ENCODE measurements around the gene CEP85. TPM values are rescaled to one million over a fixed set of nuclear protein-coding genes. Genes with fewer than 3 reads are reported as not detected.
"Not testable (repeated sequence)": the region's sequence is repeated elsewhere in the genome, so short reads cannot be mapped to it uniquely, and the experiment has no call there.

Gene CEP85
- total RNA-seq, 1 experiment from 2014 or later: 51.8 TPM

- TF ChIP-seq POLR2AphosphoS5 (IDR thresholded peaks at IDR 0.05; ENCODE audit: low read depth, low read length): no peak
- no peak for TF ChIP-seq REST (IDR thresholded peaks at IDR 0.05; ENCODE audit: insufficient read depth in 1 of 2, low read depth in 2 of 2, low read length in 1 of 2)
- TF ChIP-seq TCF7L2 (IDR thresholded peaks at IDR 0.05; ENCODE audit: low read depth, low read length): no peak
- ChIA-PET CTCF (no interaction called here), POLR2A (no interaction called here)
- ATAC-seq (no peak), DNase-seq (ENCODE audit: low read depth, low spot score) (no peak)
- no peaks in the 10 kb centered on the region for H3K27me3 ChIP-seq (ENCODE audit: control insufficient read depth, insufficient read depth, low read length)
- no TSS peak for BruUV-seq (replicated peaks)
- no peak overlapping the region for H3K4me3 ChIP-seq (ENCODE audit: low read depth in 2 of 2, low read length in 2 of 2)
- in situ Hi-C loops (cut with HindIII; ENCODE audit: low pct_unique_long_range_greater_than_20kb, low sequenced_read_pairs) (no loop called here), intact Hi-C loops (cut with micrococcal nuclease; ENCODE audit: unreplicated experiment) (no loop called here)
- no peaks in the 10 kb centered on the region for H3K36me3 ChIP-seq (ENCODE audit: control insufficient read depth, insufficient read depth, low read length)
- no peaks in the 10 kb centered on the region for H3K9me3 ChIP-seq (ENCODE audit: control insufficient read depth, insufficient read depth, low read depth, low read length)
- no peak overlapping the region for H3K27ac ChIP-seq (ENCODE audit: low read length)
- H3K4me1 ChIP-seq (ENCODE audit: control insufficient read depth, insufficient read depth, low read length): no peaks in the 10 kb centered on the region; the same call in 1 of the 2 replicates
Measured at GRCh38 chr1:26224606-26225005, 9.4 kb upstream of the CEP85 start.

- Histone ChIP-seq H3K4me1 (ENCODE audit: control insufficient read depth, insufficient read depth, low read length) (no peaks in the 10 kb centered on the region; the same call in 1 of the 2 replicates), H3K27ac (ENCODE audit: low read length) (no peak overlapping the region), H3K4me3 (ENCODE audit: low read depth in 2 of 2, low read length in 2 of 2) (peak overlapping the region; percentile 19 to 37), H3K9me3 (ENCODE audit: control insufficient read depth, insufficient read depth, low read depth, low read length) (no peaks in the 10 kb centered on the region), H3K27me3 (ENCODE audit: control insufficient read depth, insufficient read depth, low read length) (no peaks in the 10 kb centered on the region), H3K36me3 (ENCODE audit: control insufficient read depth, insufficient read depth, low read length) (no peaks in the 10 kb centered on the region)
- DNase-seq (ENCODE audit: low read depth, low spot score) (no peak), ATAC-seq (peak; percentile 66)
- no peak for TF ChIP-seq REST (IDR thresholded peaks at IDR 0.05; ENCODE audit: insufficient read depth in 1 of 2, low read depth in 2 of 2, low read length in 1 of 2)
- TF ChIP-seq SIN3A (IDR thresholded peaks at IDR 0.05; ENCODE audit: borderline replicate concordance, insufficient read depth, low read depth, low read length): no peak
- TF ChIP-seq POLR2AphosphoS5 (IDR thresholded peaks at IDR 0.05; ENCODE audit: low read depth, low read length): no peak
- TF ChIP-seq CTCF (IDR thresholded peaks at IDR 0.05): no peak
- no peak for TF ChIP-seq TCF7L2 (IDR thresholded peaks at IDR 0.05; ENCODE audit: low read depth, low read length)
- in situ Hi-C loops (cut with HindIII; ENCODE audit: low pct_unique_long_range_greater_than_20kb, low sequenced_read_pairs) (no loop called here), intact Hi-C loops (cut with micrococcal nuclease; ENCODE audit: unreplicated experiment) (no loop called here)
- POLR2A ChIA-PET: no interaction called here
- CTCF ChIA-PET: no interaction called here
- BruUV-seq (replicated peaks): no TSS peak
Measured at GRCh38 chr1:26225033-26225831, 8.8 kb upstream of the CEP85 start.

- intact Hi-C loops (cut with micrococcal nuclease; ENCODE audit: unreplicated experiment); BruUV-seq (replicated peaks); H3K9me3 ChIP-seq (ENCODE audit: control insufficient read depth, insufficient read depth, low read depth, low read length); H3K4me3 ChIP-seq (ENCODE audit: low read depth in 2 of 2, low read length in 2 of 2); H3K27ac ChIP-seq (ENCODE audit: low read length); H3K4me1 ChIP-seq (ENCODE audit: control insufficient read depth, insufficient read depth, low read length); CTCF ChIA-PET; DNase-seq (ENCODE audit: low read depth, low spot score); H3K27me3 ChIP-seq (ENCODE audit: control insufficient read depth, insufficient read depth, low read length); in situ Hi-C loops (cut with HindIII; ENCODE audit: low pct_unique_long_range_greater_than_20kb, low sequenced_read_pairs); ATAC-seq; POLR2A ChIA-PET; H3K36me3 ChIP-seq (ENCODE audit: control insufficient read depth, insufficient read depth, low read length): not testable (repeated sequence)
Measured at GRCh38 chr1:26230682-26231081, 3.3 kb upstream of the CEP85 start.

All from Panc1 (cell line).